ENCODE results near the gene NADK2.

NADK2 gene

DNA sequence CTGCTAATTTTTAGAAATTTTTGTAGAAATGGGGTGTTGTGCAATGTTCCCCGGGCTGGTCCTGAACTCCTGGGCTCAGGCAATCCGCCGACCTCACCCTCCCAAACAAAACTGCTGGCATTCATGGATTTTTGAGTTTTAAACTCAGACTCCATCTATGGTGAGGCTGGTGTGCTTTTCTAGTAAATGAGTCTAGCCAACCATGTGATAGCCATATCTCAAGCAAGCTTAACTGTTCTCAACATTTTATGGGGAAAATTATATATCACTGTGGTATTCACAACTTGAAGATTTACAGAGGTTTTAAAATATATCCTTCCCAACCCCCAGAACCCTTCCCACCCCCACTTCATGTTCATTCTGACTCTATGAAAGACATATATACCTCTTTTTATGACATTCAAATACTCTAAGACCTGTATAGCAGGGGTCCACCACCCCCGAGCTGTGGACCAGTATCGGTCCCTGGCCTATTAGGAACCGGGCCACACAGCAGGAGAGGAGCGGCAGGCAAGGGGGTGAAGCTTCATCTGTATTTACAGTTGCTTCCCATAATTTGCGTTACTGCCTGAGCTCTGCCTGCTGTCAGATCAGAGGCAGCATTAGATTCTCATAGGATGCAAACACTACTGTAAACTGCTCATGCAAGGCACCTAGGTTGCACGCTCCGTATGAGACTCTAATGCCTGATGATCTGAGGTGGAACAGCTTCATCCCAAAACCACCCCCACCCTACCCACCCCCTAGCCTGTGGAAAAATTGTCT is 4.5 kb upstream of the NADK2 start:
- no peak for DNase-seq (ENCODE audit: low read depth)

DNA sequence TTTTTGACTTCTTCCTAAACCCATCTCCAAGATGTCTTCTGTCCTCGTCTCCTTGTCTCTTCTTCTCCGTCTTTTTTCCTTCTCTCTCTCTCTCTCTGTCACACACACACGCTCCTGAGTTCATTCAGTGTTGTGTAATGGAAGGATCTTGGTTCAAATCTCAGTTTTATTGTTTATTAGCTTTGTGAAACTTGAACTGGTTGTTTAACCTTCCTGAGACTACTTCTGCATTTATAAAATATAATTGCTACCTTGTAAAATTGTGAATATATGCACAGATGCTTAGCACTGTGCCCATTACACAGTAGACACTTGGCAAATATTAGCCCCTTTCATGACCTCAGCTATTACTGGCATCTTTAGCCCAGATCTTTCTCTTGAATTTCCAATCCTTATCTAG is 2.4 kb upstream of the NADK2 start:
- DNase-seq (ENCODE audit: low read depth) = no peak

GRCh38 chr5:36243653-36244052 is 1.9 kb upstream of the NADK2 start:
- no peak for DNase-seq (ENCODE audit: low read depth)

DNA sequence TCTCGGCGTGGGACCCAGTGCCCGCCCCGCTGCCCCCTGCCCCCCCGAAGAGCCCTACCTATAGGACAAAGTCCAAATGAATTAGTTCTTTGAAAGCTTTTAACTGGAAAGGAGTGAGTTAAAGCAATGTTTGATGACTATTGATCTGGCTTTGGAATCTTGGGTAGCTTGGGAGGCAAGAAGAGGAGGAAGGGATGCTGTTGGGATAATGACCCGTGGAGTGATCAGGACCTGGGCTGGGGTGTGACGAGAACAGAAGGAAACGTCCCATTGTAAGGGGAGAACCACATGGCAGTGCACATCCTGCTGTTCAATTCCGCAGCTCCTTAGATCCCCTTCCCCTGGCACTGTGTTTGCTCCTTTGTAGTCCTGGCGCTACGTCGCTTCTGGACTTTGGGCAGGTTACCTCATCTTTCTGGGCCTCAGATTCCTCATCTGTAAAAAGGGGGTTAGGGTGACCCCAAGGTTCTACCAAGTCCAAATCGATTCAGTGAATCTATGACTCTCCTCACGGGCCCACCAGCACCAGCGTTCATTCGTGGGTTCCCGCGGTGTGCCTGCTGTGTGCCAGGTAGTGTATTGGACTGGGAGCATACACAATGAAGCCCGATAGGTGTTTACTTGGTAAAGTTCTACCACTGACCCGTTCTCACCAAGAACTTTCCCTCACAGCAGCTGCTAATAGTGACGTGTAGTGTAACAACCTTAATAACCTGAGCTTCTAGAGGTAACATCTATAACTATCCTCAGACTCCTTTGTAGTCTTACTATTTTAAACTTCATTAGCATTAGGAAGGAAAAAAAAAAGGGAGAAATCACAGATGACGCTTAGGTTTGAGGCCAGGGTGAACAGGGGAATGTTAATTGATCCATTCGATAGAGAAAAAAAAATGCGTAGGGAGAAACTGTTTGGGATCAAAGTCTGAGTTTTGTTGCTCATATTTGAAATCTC is 1.1 kb upstream of the NADK2 start:
- no peak for DNase-seq (ENCODE audit: low read depth)

GRCh38 chr5:36240779-36241630 is 720 bp downstream of the NADK2 start:
- peak; percentile 20 for DNase-seq (ENCODE audit: low read depth)

GRCh38 chr5:36239370-36240293 is 2.1 kb downstream of the NADK2 start:
- DNase-seq (ENCODE audit: low read depth) = no peak

GRCh38 chr5:36238502-36239295 is 3.0 kb downstream of the NADK2 start:
- no peak for DNase-seq (ENCODE audit: low read depth)

DNA sequence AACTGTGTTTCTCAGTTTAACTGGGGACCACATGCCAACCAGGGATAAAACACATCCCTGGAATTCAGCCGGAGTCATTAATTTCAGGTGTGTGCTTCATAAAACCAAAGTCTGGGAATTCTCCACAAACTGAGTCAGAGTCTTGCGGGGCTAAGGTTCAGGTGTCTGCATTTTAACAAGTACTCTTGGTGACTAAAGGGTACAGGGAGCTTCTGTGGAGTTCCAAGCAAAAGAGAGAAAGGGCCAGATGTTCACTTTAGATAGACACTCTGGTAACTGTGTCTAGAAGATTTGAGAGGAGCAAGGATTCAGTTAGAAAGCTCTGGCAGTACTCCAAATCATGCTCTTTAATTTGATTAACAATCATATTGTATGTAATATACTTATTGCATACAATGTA is 4.0 kb downstream of the NADK2 start:
- DNase-seq (ENCODE audit: low read depth) = no peak

DNA sequence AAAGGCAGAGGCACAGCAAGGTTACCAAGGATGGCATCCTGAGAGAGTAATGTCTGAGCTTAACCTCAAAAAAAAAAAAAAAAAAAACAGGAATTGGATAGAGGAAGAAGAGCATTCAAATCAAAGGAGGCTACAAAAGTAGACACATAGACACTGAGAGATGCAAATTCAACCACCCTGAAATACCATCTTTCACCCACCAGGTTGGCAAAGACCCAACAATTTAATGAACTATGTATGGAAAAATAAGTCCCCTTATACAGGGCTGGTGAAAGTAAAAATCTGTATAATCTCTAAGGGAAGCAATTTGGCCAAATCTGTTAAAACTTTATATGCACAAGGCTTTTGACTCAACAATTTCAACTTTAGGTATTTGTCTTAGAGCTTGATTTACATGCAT is 4.9 kb downstream of the NADK2 start:
- DNase-seq (ENCODE audit: low read depth) = no peak

DNA sequence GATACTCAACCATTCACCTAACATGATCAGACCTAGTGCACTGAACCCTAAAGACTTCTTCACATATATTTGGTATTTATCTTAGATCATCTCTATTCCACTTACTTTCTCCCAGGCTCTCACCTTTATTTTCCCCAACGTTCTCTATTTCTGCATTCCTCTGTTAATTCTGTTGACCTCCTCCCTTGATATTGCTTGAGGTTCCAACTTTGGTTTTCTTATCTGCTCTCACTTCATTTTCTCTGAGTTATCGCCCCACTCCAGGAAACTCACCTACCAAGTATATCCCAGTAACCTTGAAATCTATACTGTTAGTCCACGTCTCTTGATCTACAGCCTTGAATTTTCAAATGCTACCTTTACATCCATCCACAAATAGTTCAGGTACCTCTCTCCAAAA is 9.2 kb downstream of the NADK2 start:
- DNase-seq (ENCODE audit: low read depth) = no peak

GRCh38 chr5:36230151-36230790 is 11.5 kb downstream of the NADK2 start:
- no peak for DNase-seq (ENCODE audit: low read depth)

DNA sequence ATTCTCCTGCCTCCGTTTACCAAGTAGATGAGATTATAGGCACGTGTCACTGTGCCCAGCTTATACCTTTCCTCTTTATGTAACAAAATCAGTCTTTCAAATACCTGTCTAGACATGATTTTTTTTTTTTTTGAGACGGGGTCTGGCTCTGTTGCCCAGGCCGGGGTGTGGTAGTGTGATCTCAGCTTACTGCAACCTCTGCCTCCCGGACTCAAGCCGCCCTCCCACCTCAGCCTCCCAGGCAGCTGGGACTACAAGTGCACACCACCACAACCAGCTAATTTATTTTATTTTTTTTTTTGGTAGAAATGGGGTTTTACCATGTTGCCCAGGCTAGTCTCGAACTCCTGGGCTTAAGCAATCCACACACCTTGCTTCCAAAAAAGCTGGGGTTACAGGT is 13.2 kb downstream of the NADK2 start:
- no peak for DNase-seq (ENCODE audit: low read depth)

GRCh38 chr5:36227046-36227445 is 14.7 kb downstream of the NADK2 start:
- no peak for DNase-seq (ENCODE audit: low read depth)

- DNase-seq (ENCODE audit: low read depth) = no peak
These were observed 19.1 kb downstream of the NADK2 start for GRCh38 chr5:36222620-36223019.

GRCh38 chr5:36217988-36218387 is 23.7 kb downstream of the NADK2 start:
- DNase-seq (ENCODE audit: low read depth) = no peak

DNA sequence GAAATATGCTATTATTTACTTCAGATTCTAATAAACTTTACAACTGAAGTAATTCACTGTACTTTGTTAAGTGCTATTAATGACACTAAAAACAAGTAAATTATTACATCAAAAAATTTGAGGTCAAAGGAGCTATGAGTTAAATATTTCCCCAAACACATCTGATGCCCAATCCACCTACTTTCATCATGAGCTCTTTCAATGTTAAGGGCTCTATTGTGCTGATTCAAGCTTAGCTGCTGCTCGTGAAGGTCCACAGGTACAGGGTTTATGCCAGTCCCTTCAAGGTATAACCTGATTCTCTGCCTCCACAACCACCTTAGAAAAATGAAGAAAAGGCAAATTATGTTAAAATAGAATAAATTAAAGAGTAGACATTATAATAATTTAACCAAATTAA is 24.2 kb downstream of the NADK2 start:
- no peak for DNase-seq (ENCODE audit: low read depth)

DNA sequence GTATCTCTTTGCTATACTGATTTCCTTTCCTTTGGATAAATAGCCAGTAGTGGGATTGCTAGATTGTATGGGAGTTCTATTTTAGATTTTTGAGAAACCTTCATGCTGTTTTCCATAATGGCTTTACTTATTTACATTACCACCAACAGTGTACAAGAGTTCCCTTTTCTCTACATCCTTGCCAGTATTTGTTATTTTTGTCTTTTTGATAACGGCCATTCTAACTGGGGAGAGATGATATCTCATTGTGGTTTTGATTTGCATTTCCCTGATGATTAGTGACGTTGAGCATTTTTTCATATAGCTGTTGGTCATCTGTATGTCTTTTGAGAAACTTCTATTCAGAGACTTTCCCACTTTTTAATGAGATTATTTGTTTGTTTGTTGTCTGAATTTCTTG is 25.8 kb downstream of the NADK2 start:
- no peak for DNase-seq (ENCODE audit: low read depth)

- DNase-seq (ENCODE audit: low read depth) = no peak
These were observed 27.3 kb downstream of the NADK2 start for GRCh38 chr5:36214436-36214835.

- no peak for DNase-seq (ENCODE audit: low read depth)
These were observed 32.1 kb downstream of the NADK2 start for GRCh38 chr5:36209664-36210063.

DNA sequence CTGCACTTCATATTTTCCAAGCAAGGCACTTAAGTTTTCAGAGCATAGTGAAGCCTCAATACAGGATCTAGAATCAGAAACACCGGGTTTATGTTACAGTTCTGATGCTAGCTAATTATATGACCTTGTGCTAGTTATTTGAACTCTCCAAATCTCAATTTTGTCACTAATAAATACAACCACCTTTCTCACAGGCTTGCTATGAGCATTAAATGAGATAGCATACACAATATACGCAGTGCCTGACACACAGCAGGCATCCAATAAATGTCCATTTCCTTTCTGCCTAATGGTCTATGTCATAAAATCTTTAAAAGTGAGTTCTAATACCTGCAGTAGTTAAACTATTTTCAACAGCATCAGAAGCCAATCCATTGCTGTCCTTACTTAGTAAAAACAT is 32.9 kb downstream of the NADK2 start:
- DNase-seq (ENCODE audit: low read depth) = no peak
